Measurements from ENCODE around the gene LARGE2.

The LARGE2 gene

DNA sequence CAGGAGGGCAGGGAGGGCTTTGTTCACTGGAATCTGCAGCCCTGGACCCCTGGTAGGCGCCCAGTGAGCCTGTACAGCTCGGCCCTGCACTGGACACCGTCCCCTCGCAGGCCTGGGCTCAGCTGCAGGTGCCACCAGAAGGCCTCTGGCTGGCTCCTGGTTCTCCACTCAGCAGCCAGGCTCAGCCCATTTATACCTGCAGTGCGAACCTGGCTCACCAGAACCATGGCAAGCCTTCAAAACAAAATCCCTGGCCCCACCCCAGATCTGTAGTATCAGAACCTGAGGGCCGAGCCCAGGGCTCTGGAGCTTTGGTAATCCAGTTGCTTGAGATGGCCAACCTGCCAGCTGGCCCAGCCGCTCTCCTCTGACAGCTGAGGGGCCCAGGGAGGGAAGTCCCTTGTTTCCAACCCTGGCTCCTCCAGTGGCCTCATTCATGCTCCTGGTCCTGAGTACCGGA is 14.5 kb upstream of the LARGE2 start:
- no peak for DNase-seq (ENCODE audit: extremely low read depth, low read depth)
- TF ChIP-seq, protein P1, sequence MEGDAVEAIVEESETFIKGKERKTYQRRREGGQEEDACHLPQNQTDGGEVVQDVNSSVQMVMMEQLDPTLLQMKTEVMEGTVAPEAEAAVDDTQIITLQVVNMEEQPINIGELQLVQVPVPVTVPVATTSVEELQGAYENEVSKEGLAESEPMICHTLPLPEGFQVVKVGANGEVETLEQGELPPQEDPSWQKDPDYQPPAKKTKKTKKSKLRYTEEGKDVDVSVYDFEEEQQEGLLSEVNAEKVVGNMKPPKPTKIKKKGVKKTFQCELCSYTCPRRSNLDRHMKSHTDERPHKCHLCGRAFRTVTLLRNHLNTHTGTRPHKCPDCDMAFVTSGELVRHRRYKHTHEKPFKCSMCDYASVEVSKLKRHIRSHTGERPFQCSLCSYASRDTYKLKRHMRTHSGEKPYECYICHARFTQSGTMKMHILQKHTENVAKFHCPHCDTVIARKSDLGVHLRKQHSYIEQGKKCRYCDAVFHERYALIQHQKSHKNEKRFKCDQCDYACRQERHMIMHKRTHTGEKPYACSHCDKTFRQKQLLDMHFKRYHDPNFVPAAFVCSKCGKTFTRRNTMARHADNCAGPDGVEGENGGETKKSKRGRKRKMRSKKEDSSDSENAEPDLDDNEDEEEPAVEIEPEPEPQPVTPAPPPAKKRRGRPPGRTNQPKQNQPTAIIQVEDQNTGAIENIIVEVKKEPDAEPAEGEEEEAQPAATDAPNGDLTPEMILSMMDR (IDR thresholded peaks at IDR 0.05; ENCODE audit: low read depth, low read length), result no peak

GRCh38 chr11:45909594-45910475 is 12.6 kb upstream of the LARGE2 start:
- DNase-seq (ENCODE audit: extremely low read depth, low read depth), result no peak

GRCh38 chr11:45910623-45911022 is 11.8 kb upstream of the LARGE2 start:
- TF ChIP-seq, protein P1 (IDR thresholded peaks at IDR 0.05; ENCODE audit: low read depth, low read length), result no peak
- DNase-seq (ENCODE audit: extremely low read depth, low read depth), result no peak

More at GRCh38 chr11:45909594-45910475, 12.6 kb upstream of the LARGE2 start:
- TF ChIP-seq, protein P1 (IDR thresholded peaks at IDR 0.05; ENCODE audit: low read depth, low read length), result no peak

DNA sequence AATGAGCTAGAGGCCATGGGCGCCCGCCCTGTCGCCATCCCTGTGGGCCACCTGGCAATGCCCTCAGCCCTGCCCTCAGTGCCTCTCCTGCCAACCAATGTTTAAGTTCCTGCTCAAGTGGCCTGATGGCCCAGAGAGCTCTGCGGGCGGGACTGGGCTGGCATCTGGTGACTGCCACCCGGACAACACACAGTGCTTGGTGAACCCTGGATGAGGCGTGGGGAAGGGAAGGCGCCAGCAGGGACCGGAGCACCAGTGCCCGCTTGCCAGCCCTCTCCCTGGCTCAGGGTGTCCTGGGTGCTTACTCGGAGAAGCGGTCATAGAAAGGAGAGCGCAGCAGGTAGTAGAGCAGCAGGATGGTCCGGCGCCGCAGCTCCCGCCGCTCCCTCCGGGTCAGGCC is 8.9 kb upstream of the LARGE2 start:
- TF ChIP-seq, protein P1 (IDR thresholded peaks at IDR 0.05; ENCODE audit: low read depth, low read length), result no peak
- no peak for DNase-seq (ENCODE audit: extremely low read depth, low read depth)

GRCh38 chr11:45913942-45914635 is 8.4 kb upstream of the LARGE2 start:
- TF ChIP-seq, protein P1 (IDR thresholded peaks at IDR 0.05; ENCODE audit: low read depth, low read length), result no peak
- no peak for DNase-seq (ENCODE audit: extremely low read depth, low read depth)

- DNase-seq (ENCODE audit: extremely low read depth, low read depth), result no peak
- TF ChIP-seq, protein P1 (IDR thresholded peaks at IDR 0.05; ENCODE audit: low read depth, low read length), result no peak
Measured at GRCh38 chr11:45915446-45915845, 7.0 kb upstream of the LARGE2 start.

- TF ChIP-seq, protein P1 (IDR thresholded peaks at IDR 0.05; ENCODE audit: low read depth, low read length), result no peak
- DNase-seq (ENCODE audit: extremely low read depth, low read depth), result no peak
Measured at GRCh38 chr11:45917286-45917622, 5.2 kb upstream of the LARGE2 start.
